Heart left ventricle (tissue), 13 donors: ENCODE measurements around the gene SIAH2.

Experiments used
- CTCF ChIP-seq, 12 donors: fragments of 200-600 bp; sonication (generic) in 4 of 12; IDR thresholded peaks; one replicate each; pipeline versions ENCODE4 v1.5.0 to v1.8.0; 2018 to 2022; ENCODE audit warnings: antibody characterized with exemption in 12 of 12, mild to moderate bottlenecking in 5 of 12
- POLR2A ChIP-seq, 2 donors: fragments of 450-650 bp; IDR thresholded peaks; one replicate each; pipeline ENCODE4 v1.6.1; 2017; ENCODE audit warnings: antibody characterized with exemption in 2 of 2, mild to moderate bottlenecking in 2 of 2, moderate library complexity in 2 of 2
- donor health status: ischemic (EF 13 %, LVEDD 7.1; RV severe dilation, severe dysfunction).
- donor health status: DM: no; HTN: yes; CAD: no.
- donor health status: DM: no; HTN: no; CAD: no.
- donor health status: ischemic (EF 25% LVEDD 6.9; RV normal size, moderate dysfunction).
- donor health status: ischemic (EF 25% LVEDD 5.7; RV mildly dilated, moderate dysfunction).
- donor health status: ischemic (EF 35%, LVEDD 5.7; RV mildly dilated, moderate dysfunction).
- donor health status: nonischemic (EF 11% LVEDD 7.7; RV severe dilation, severe dysfunction).
- donor health status: DM: yes; HTN: yes; CAD: no.
- donor health status: PGD.
- donor health status: ischemic (EF 29% LVEDD 5.4; RV normal size, mild dysfunction).
- donor health status: nonischemic (EF 23%, LVEDD 6.1; RV moderate dilation, normal function).

GRCh38 chr3:150764967-150765366 is 2.0 kb upstream of the SIAH2 start:
- no peak for TF ChIP-seq CTCF (IDR thresholded peaks at IDR 0.05)
- TF ChIP-seq POLR2A (IDR thresholded peaks at IDR 0.05): no peak
